ENCODE results near the gene GNAT3.

- TF ChIP-seq, protein P1, sequence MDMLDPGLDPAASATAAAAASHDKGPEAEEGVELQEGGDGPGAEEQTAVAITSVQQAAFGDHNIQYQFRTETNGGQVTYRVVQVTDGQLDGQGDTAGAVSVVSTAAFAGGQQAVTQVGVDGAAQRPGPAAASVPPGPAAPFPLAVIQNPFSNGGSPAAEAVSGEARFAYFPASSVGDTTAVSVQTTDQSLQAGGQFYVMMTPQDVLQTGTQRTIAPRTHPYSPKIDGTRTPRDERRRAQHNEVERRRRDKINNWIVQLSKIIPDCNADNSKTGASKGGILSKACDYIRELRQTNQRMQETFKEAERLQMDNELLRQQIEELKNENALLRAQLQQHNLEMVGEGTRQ (IDR thresholded peaks at IDR 0.05; ENCODE audit: low read length): no peak
- TF ChIP-seq CTCF (IDR thresholded peaks at IDR 0.05; ENCODE audit: control extremely low read depth in 1 of 3, insufficient read depth in 1 of 3, low read depth in 1 of 3, low read length in 3 of 3) (no peak), RAD21 (IDR thresholded peaks at IDR 0.05 in 1 of 2, conservative IDR thresholded peaks at IDR 0.05 in 1 of 2; ENCODE audit: low read depth in 2 of 2, low read length in 2 of 2) (no peak), EZH2 (IDR thresholded peaks at IDR 0.05; ENCODE audit: low read depth, low read length, severe bottlenecking) (no peak), CHD2 (IDR thresholded peaks at IDR 0.05; ENCODE audit: low read length) (no peak), POLR2A (IDR thresholded peaks at IDR 0.05; ENCODE audit: control extremely low read depth in 1 of 2, low read depth in 2 of 2, low read length in 2 of 2) (no peak), POLR2AphosphoS5 (IDR thresholded peaks at IDR 0.05; ENCODE audit: low read depth, low read length) (no peak), MAFK (IDR thresholded peaks at IDR 0.05; ENCODE audit: low read depth, low read length) (no peak), JUND (IDR thresholded peaks at IDR 0.05; ENCODE audit: low read length) (no peak)
- TF ChIP-seq, protein P2, sequence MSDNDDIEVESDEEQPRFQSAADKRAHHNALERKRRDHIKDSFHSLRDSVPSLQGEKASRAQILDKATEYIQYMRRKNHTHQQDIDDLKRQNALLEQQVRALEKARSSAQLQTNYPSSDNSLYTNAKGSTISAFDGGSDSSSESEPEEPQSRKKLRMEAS (IDR thresholded peaks at IDR 0.05): no peak
Observed at GRCh38 chr7:80537091-80537490, 25.2 kb upstream of the GNAT3 start.

Measured in H1 (cell line).